ENCODE measurements around the gene CD4.

- TF ChIP-seq EZH2 (IDR thresholded peaks at IDR 0.05) (no peak), SRF (IDR thresholded peaks at IDR 0.05; ENCODE audit: low read depth) (no peak), POLR2A (IDR thresholded peaks at IDR 0.05; ENCODE audit: borderline replicate concordance, extremely low read depth, insufficient read depth, insufficient read length) (no peak), JUND (IDR thresholded peaks at IDR 0.05) (no peak), FOSL1 (IDR thresholded peaks at IDR 0.05; ENCODE audit: low read depth) (no peak), TCF7L2 (IDR thresholded peaks at IDR 0.05; ENCODE audit: borderline replicate concordance, extremely low read depth, insufficient read depth, insufficient read length) (no peak), CTCF (IDR thresholded peaks at IDR 0.05 in 2 of 3, conservative IDR thresholded peaks at IDR 0.05 in 1 of 3; ENCODE audit: borderline replicate concordance in 1 of 3, insufficient read depth in 1 of 3, low read depth in 2 of 3, low read length in 2 of 3) (no peak), ZNF274 (IDR thresholded peaks at IDR 0.05; ENCODE audit: low read depth, low read length) (no peak), POLR2AphosphoS5 (IDR thresholded peaks at IDR 0.05; ENCODE audit: low read depth, low read length) (no peak), CBX3 (IDR thresholded peaks at IDR 0.05; ENCODE audit: low read depth) (no peak), EGR1 (IDR thresholded peaks at IDR 0.05; ENCODE audit: low read depth) (no peak), CEBPB (IDR thresholded peaks at IDR 0.05; ENCODE audit: low read depth) (no peak)
- TF ChIP-seq, protein P1, sequence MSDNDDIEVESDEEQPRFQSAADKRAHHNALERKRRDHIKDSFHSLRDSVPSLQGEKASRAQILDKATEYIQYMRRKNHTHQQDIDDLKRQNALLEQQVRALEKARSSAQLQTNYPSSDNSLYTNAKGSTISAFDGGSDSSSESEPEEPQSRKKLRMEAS (IDR thresholded peaks at IDR 0.05): no peak
Observed at GRCh38 chr12:6810758-6811157, 21.4 kb downstream of the CD4 start.
